Heart left ventricle (tissue), 16 donors: ENCODE measurements around the gene DCTD. TPM values are rescaled to one million over a fixed set of nuclear protein-coding genes. Genes with fewer than 3 reads are reported as not detected.

Experiments
- ATAC-seq, 4 donors: fragments of 200-7000 bp; cut with Tn5 transposase; one replicate each; pipeline ENCODE4 v1.9.1; 2020 to 2022; ENCODE audit warnings: moderate library complexity in 4 of 4, mild to moderate bottlenecking in 3 of 4, moderate number of reproducible peaks in 1 of 4
- DNase-seq, 5 donors: peaks; one replicate each; pipeline ENCODE4 v3.0.0-alpha.2; 2020
- H3K27ac ChIP-seq, 12 donors: fragments of 200-600 bp; sonication (generic) in 4 of 12; one replicate each; pipeline versions ENCODE4 v1.5.0 to v1.8.0; 2016 to 2022; ENCODE audit warnings: mild to moderate bottlenecking in 2 of 12
- H3K27me3 ChIP-seq, 9 donors: fragments of 200-600 bp; sonication (generic) in 2 of 9; one replicate each; pipeline versions ENCODE4 v1.5.1 to v1.8.0; 2016 to 2022; ENCODE audit warnings: mild to moderate bottlenecking in 3 of 9
- H3K36me3 ChIP-seq, 9 donors: fragments of 200-600 bp; sonication (generic) in 2 of 9; one replicate each; pipeline versions ENCODE4 v1.5.0 to v1.8.0; 2018 to 2022; ENCODE audit warnings: mild to moderate bottlenecking in 2 of 9
- H3K4me1 ChIP-seq, 12 donors: fragments of 200-600 bp; sonication (generic) in 4 of 12; one replicate each; pipeline versions ENCODE4 v1.5.0 to v1.8.0; 2016 to 2022; ENCODE audit warnings: mild to moderate bottlenecking in 3 of 12
- H3K4me3 ChIP-seq, 12 donors: fragments of 200-600 bp; sonication (generic) in 4 of 12; one replicate each; pipeline versions ENCODE4 v1.5.0 to v1.8.0; 2017 to 2022; ENCODE audit warnings: mild to moderate bottlenecking in 9 of 12, moderate library complexity in 4 of 12
- H3K9me3 ChIP-seq, 12 donors: fragments of 200-600 bp; sonication (generic) in 4 of 12; one replicate each; pipeline versions ENCODE4 v1.5.0 to v1.8.0; 2016 to 2022; ENCODE audit warnings: mild to moderate bottlenecking in 1 of 12
- CTCF ChIP-seq, 12 donors: fragments of 200-600 bp; sonication (generic) in 4 of 12; IDR thresholded peaks; one replicate each; pipeline versions ENCODE4 v1.5.0 to v1.8.0; 2018 to 2022; ENCODE audit warnings: antibody characterized with exemption in 12 of 12, mild to moderate bottlenecking in 5 of 12
- POLR2A ChIP-seq, 2 donors: fragments of 450-650 bp; IDR thresholded peaks; one replicate each; pipeline ENCODE4 v1.6.1; 2017; ENCODE audit warnings: antibody characterized with exemption in 2 of 2, mild to moderate bottlenecking in 2 of 2, moderate library complexity in 2 of 2
- WGBS, 4 donors: extraction: QIAGEN DNeasy Blood & Tissue Kit in 2 of 4; methylation state at CpG; one replicate each; pipeline versions ENCODE4 v1.1.5 to v1.1.7; 2013 to 2018; 5-methylcytosine and 5-hydroxymethylcytosine counted together
- intact Hi-C, 10 donors: fragments of 100-400 bp; cut with DNase I; formaldehyde crosslinking; loops; one replicate each; pipeline versions ENCODE4 v1.11.1 to v1.14.2; 2022
- polyA plus RNA-seq, 2 donors: library from polyadenylated mRNA; stranded (reverse); fragments of 200-250 nt; gene quantifications; one replicate each; pipeline ENCODE4 v1.2.3, GENCODE V29; 2013
- total RNA-seq, 9 donors: library from RNA; depleted of rRNA in 2 of 9; stranded (reverse); fragments of >200 nt in 2 of 9; fragmentation: NEBNext Ultra II Directional in 3 of 9; extraction: Animal tissue kit (Norgen Biotek cat#: 25700) in 3 of 9; gene quantifications; one replicate each; pipeline versions ENCODE4 v1.1.0 to v1.2.4, GENCODE V29; 2016 to 2023
- donor health status: ischemic (EF 13 %, LVEDD 7.1; RV severe dilation, severe dysfunction).
- donor health status: healthy with polysubstance abuse.
- donor health status: DM: no; HTN: yes; CAD: no.
- donor health status: DM: no; HTN: no; CAD: no.
- donor health status: ischemic (EF 25% LVEDD 6.9; RV normal size, moderate dysfunction).
- donor health status: ischemic (EF 25% LVEDD 5.7; RV mildly dilated, moderate dysfunction).
- donor health status: healthy.
- donor health status: DM: yes; HTN: yes; CAD: no.
- donor health status: ischemic (EF 35%, LVEDD 5.7; RV mildly dilated, moderate dysfunction).
- donor health status: nonischemic (EF 11% LVEDD 7.7; RV severe dilation, severe dysfunction).
- donor health status: DM: yes; HTN: yes; CAD: no.
- donor health status: PGD.
- donor health status: ischemic (EF 29% LVEDD 5.4; RV normal size, mild dysfunction).
- donor health status: nonischemic (EF 23%, LVEDD 6.1; RV moderate dilation, normal function).

The DCTD gene
- total and polyA plus RNA-seq, 11 donors, result 16.1 to 55.7 (median 41.2) TPM

GRCh38 chr4:182856862-182857261, 60.3 kb downstream of the DCTD start:
- no peak for DNase-seq
- TF ChIP-seq CTCF (IDR thresholded peaks at IDR 0.05), result no peak
- no peak for TF ChIP-seq POLR2A (IDR thresholded peaks at IDR 0.05)
- Histone ChIP-seq H3K4me3 (no peak overlapping the region), H3K27ac (no peak overlapping the region), H3K9me3 (peaks cover 0 to 14% (median 0%) of the 10 kb centered on the region in 12 donors), H3K27me3 (no peaks in the 10 kb centered on the region), H3K36me3 (no peaks in the 10 kb centered on the region), H3K4me1 (peaks cover 0 to 5% (median 0%) of the 10 kb centered on the region in 12 donors)
- WGBS, 4 donors, result 94 to 96% (median 95%) methylated on average over 15 of the region's 15 CpGs
- no peak for ATAC-seq
- intact Hi-C loops, result no loop called here

DNA sequence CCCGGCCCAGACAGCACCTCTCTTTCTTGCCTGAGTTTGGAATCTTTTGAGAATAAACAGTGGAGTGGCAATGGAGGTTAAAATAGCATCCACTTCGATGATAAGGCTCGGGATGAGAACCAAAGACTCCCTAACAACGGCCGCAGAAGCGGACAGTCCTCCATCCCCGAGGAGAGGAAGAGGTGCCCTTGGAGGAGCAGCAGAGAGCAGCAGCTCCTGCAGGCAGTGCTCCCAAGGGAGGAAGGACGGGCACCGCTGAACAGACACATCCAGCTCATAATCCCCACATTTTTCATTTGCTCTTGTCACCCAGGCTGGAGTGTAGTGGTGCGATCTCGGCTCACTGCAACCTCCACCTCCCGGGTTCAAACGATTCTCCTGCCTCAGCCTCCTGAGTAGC, 61.3 kb downstream of the DCTD start:
- H3K27ac ChIP-seq, result no peak overlapping the region
- DNase-seq (no peak), ATAC-seq (no peak)
- no peak overlapping the region for H3K4me3 ChIP-seq
- 66 to 72% (median 68%) methylated on average over 13 of the region's 13 CpGs for WGBS, 4 donors
- peaks cover 0 to 5% (median 0%) of the 10 kb centered on the region in 12 donors for H3K4me1 ChIP-seq
- intact Hi-C loops, result no loop called here
- H3K27me3 ChIP-seq, result no peaks in the 10 kb centered on the region
- peaks cover 0 to 14% (median 0%) of the 10 kb centered on the region in 12 donors for H3K9me3 ChIP-seq
- no peaks in the 10 kb centered on the region for H3K36me3 ChIP-seq
- no peak for TF ChIP-seq POLR2A (IDR thresholded peaks at IDR 0.05)
- TF ChIP-seq CTCF (IDR thresholded peaks at IDR 0.05), result no peak

GRCh38 chr4:182855312-182855711, 61.9 kb downstream of the DCTD start:
- Histone ChIP-seq H3K9me3 (peaks cover 0 to 12% (median 0%) of the 10 kb centered on the region in 12 donors), H3K4me1 (peaks cover 0 to 5% (median 0%) of the 10 kb centered on the region in 12 donors), H3K27me3 (no peaks in the 10 kb centered on the region), H3K27ac (no peak overlapping the region), H3K36me3 (no peaks in the 10 kb centered on the region), H3K4me3 (no peak overlapping the region)
- DNase-seq, result no peak
- intact Hi-C loops, result no loop called here
- WGBS, 4 donors, result 77 to 88% (median 86%) methylated on average over 12 of the region's 12 CpGs
- TF ChIP-seq POLR2A (IDR thresholded peaks at IDR 0.05) (no peak), CTCF (IDR thresholded peaks at IDR 0.05) (no peak)
- no peak for ATAC-seq

DNA sequence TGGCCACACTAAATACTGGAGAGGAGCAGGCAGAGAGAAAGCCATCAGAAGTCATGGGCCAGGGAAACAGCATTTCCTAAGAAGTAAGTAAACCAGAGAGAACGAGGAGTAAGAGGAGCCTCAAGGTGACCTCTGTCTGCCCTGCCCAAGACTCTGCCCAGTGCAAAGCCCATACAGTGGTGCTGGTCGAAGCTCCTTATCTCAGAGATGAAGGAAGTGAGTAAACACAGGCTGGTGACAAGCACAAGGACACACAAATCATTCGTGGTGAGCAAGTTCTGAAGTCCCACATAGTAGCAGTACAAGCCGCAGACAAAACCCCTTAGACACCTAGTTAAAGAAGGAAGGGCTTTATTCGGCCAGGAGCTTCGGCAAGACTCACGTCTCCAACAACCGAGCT, 62.7 kb downstream of the DCTD start:
- no peak for ATAC-seq
- 71 to 83% (median 76%) methylated on average over 8 of the region's 8 CpGs for WGBS, 4 donors

More for the DNA sequence above, 62.7 kb downstream of the DCTD start:
- H3K9me3 ChIP-seq, result peaks cover 0 to 10% (median 0%) of the 10 kb centered on the region in 12 donors
- TF ChIP-seq POLR2A (IDR thresholded peaks at IDR 0.05), result no peak
- TF ChIP-seq CTCF (IDR thresholded peaks at IDR 0.05), result no peak
- no peaks in the 10 kb centered on the region for H3K36me3 ChIP-seq
- no peak for DNase-seq
- no peak overlapping the region for H3K27ac ChIP-seq
- no peaks in the 10 kb centered on the region for H3K27me3 ChIP-seq
- H3K4me3 ChIP-seq, result no peak overlapping the region
- peaks cover 0 to 5% (median 0%) of the 10 kb centered on the region in 12 donors for H3K4me1 ChIP-seq
- intact Hi-C loops, result no loop called here
